Measurements from ENCODE around the gene HPGD. TPM values are rescaled to one million over a fixed set of nuclear protein-coding genes. Genes with fewer than 3 reads are reported as not detected.

HPGD gene
- total and polyA plus RNA-seq, 3 donors from 2014 or later = 2.1 to 3.0 (median 2.2) TPM

GRCh38 chr4:174503079-174503715 lies 19.1 kb downstream of the HPGD start:
- Histone ChIP-seq H3K36me3 (ENCODE audit: low read depth, missing control alignments) (no peaks in the 10 kb centered on the region), H3K4me3 (no peak overlapping the region), H3K27ac (no peak overlapping the region), H3K4me1 (no peaks in the 10 kb centered on the region), H3K27me3 (no peaks in the 10 kb centered on the region), H3K9me3 (no peaks in the 10 kb centered on the region)
- TF ChIP-seq CTCF (IDR thresholded peaks at IDR 0.05) (no peak), POLR2A (IDR thresholded peaks at IDR 0.05) (no peak)
- no peak for DNase-seq
- intact Hi-C loops (cut with DNase I; ENCODE audit: low total_unique reads) = no loop called here
- whole genome bisulfite sequencing, 2 donors = 85 to 87% methylated on average over 3 of the region's 3 CpGs

- no peak for DNase-seq
- 56 to 80% methylated on average over 3 of the region's 3 CpGs for WGBS, 2 donors
- TF ChIP-seq CTCF (IDR thresholded peaks at IDR 0.05) = no peak
- TF ChIP-seq POLR2A (IDR thresholded peaks at IDR 0.05) = no peak
- Histone ChIP-seq H3K27ac (no peak overlapping the region), H3K4me3 (no peak overlapping the region), H3K27me3 (no peaks in the 10 kb centered on the region), H3K9me3 (no peaks in the 10 kb centered on the region), H3K36me3 (ENCODE audit: low read depth, missing control alignments) (no peaks in the 10 kb centered on the region), H3K4me1 (no peaks in the 10 kb centered on the region)
- intact Hi-C loops (cut with DNase I; ENCODE audit: low total_unique reads) = no loop called here
Measured at GRCh38 chr4:174496631-174497432, 25.5 kb downstream of the HPGD start.

- Histone ChIP-seq H3K9me3 (no peaks in the 10 kb centered on the region), H3K4me3 (no peak overlapping the region), H3K36me3 (ENCODE audit: low read depth, missing control alignments) (no peaks in the 10 kb centered on the region), H3K27ac (no peak overlapping the region), H3K4me1 (no peaks in the 10 kb centered on the region), H3K27me3 (no peaks in the 10 kb centered on the region)
- intact Hi-C loops (cut with DNase I; ENCODE audit: low total_unique reads) = no loop called here
- no peak for DNase-seq
- WGBS, 2 donors = 35 to 39% methylated on average over 2 of the region's 2 CpGs
- TF ChIP-seq CTCF (IDR thresholded peaks at IDR 0.05) (no peak), POLR2A (IDR thresholded peaks at IDR 0.05) (no peak)
Measured at GRCh38 chr4:174495626-174496025, 26.7 kb downstream of the HPGD start.

- Histone ChIP-seq H3K9me3 (no peaks in the 10 kb centered on the region), H3K27me3 (no peaks in the 10 kb centered on the region), H3K36me3 (ENCODE audit: low read depth, missing control alignments) (no peaks in the 10 kb centered on the region), H3K4me1 (no peaks in the 10 kb centered on the region), H3K4me3 (no peak overlapping the region), H3K27ac (no peak overlapping the region)
- WGBS, 2 donors = 72 to 78% methylated on average over 3 of the region's 3 CpGs
- intact Hi-C loops (cut with DNase I; ENCODE audit: low total_unique reads) = no loop called here
- no peak for DNase-seq
- TF ChIP-seq POLR2A (IDR thresholded peaks at IDR 0.05) = no peak
- no peak for TF ChIP-seq CTCF (IDR thresholded peaks at IDR 0.05)
Measured at GRCh38 chr4:174494726-174495125, 27.6 kb downstream of the HPGD start.
